PC-3 (cell line): Measurements from ENCODE around the gene KIF15. TPM values are rescaled to one million over a fixed set of nuclear protein-coding genes. Genes with fewer than 3 reads are reported as not detected.
A peak's percentile ranks its signal among the peaks of the same experiment; 100 is the strongest.

Source experiments
- ATAC-seq: fragments of 200-7000 bp; cut with Tn5 transposase; 2 replicates; pipeline ENCODE4 v1.9.1; 2020; ENCODE audit warnings: mild to moderate bottlenecking, moderate library complexity
- BruUV-seq: library from RNA; stranded (reverse); fragments of 400-500 nt; replicated peaks from 2 replicates; lab custom pipeline; 2021; lab: Mats Ljungman, UMichigan
- CTCF ChIA-PET: fragments of 300-600 bp; sonication (Branson Sonifier 250); formaldehyde crosslinking; loops from one replicate; lab custom pipeline; 2022; ENCODE audit warnings: antibody characterized with exemption; lab: Charles Lee
- POLR2A ChIA-PET: fragments of 300-600 bp; sonication (Branson Sonifier 250); formaldehyde crosslinking; loops from one replicate; lab custom pipeline; 2022; ENCODE audit warnings: antibody characterized with exemption; ENCODE audit not compliant: unreplicated experiment; lab: Charles Lee
- DNase-seq: peaks from one replicate; pipeline ENCODE4 v3.0.0-alpha.2; 2015
- H2AFZ ChIP-seq: fragments of 300-600 bp; sonication (generic); 2 replicates; pipeline ENCODE4 v1.6.0; 2016; ENCODE audit warnings: antibody characterized with exemption, low read length
- H3F3A ChIP-seq: fragments of 300-600 bp; sonication (generic); one replicate; pipeline ENCODE4 v1.6.0; 2017; ENCODE audit warnings: antibody characterized with exemption, low read length, control low read depth, mild to moderate bottlenecking; ENCODE audit not compliant: unreplicated experiment
- H3K27ac ChIP-seq: fragments of 300-600 bp; sonication (generic); 2 replicates; pipeline ENCODE4 v1.5.1; 2016; ENCODE audit warnings: mild to moderate bottlenecking, low read length
- H3K27me3 ChIP-seq: fragments of 300-600 bp; sonication (generic); 2 replicates; pipeline ENCODE4 v1.6.1; 2016; ENCODE audit warnings: low read length, mixed read lengths
- H3K36me3 ChIP-seq: fragments of 300-600 bp; sonication (generic); 2 replicates; pipeline ENCODE4 v1.6.1; 2016; ENCODE audit warnings: low read depth, mixed run types, low read length, mixed read lengths
- H3K4me1 ChIP-seq: fragments of 300-600 bp; sonication (generic); 2 replicates; pipeline ENCODE4 v1.5.1; 2016; ENCODE audit warnings: low read length; ENCODE audit not compliant: insufficient read depth
- H3K4me2 ChIP-seq: fragments of 300-600 bp; sonication (generic); 2 replicates; pipeline ENCODE4 v1.6.0; 2016; ENCODE audit warnings: low read length
- H3K4me3 ChIP-seq: fragments of 300-600 bp; sonication (generic); 2 replicates; pipeline ENCODE4 v1.5.1; 2016; ENCODE audit warnings: mild to moderate bottlenecking, low read length, mixed read lengths
- H3K79me2 ChIP-seq: fragments of 300-600 bp; sonication (generic); 2 replicates; pipeline ENCODE4 v1.6.1; 2017; ENCODE audit warnings: low read length, mixed read lengths
- H3K9ac ChIP-seq: fragments of 300-600 bp; sonication (generic); 2 replicates; pipeline ENCODE4 v1.6.0; 2016; ENCODE audit warnings: mild to moderate bottlenecking, low read length
- H3K9me2 ChIP-seq: fragments of 300-600 bp; sonication (generic); replicated peaks from 2 replicates; pipeline ENCODE4 v1.6.1; 2016; ENCODE audit warnings: mixed run types, low read length, mixed read lengths
- H3K9me3 ChIP-seq: fragments of 300-600 bp; sonication (generic); 2 replicates; pipeline ENCODE4 v1.6.1; 2016; ENCODE audit warnings: low read length, mixed read lengths
- H4K20me1 ChIP-seq: fragments of 300-600 bp; sonication (generic); 2 replicates; pipeline ENCODE4 v1.6.1; 2016; ENCODE audit warnings: low read length, mixed read lengths
- EZH2 ChIP-seq: fragments of 300-600 bp; sonication (generic); IDR thresholded peaks from one replicate; pipeline ENCODE4 v1.6.1; 2017; ENCODE audit warnings: antibody characterized with exemption, mild to moderate bottlenecking, low read length; ENCODE audit not compliant: unreplicated experiment
- EZH2phosphoT487 ChIP-seq: fragments of 300-600 bp; sonication (generic); IDR thresholded peaks from 2 replicates; pipeline ENCODE4 v1.6.1; 2018; ENCODE audit warnings: mild to moderate bottlenecking, antibody characterized with exemption, low read length, borderline replicate concordance
- intact Hi-C: fragments of 100-400 bp; cut with micrococcal nuclease; formaldehyde crosslinking; loops from 2 replicates; pipeline ENCODE4 v1.9.0; 2023
- total RNA-seq: library from RNA; depleted of rRNA; stranded (reverse); fragments of >200 nt; gene quantifications from 2 replicates; pipeline ENCODE4 v1.2.3, GENCODE V29; 2014
- TF ChIP-seq, protein P1 (sequence below): fragments of 300-600 bp; sonication (generic); conservative IDR thresholded peaks from 2 replicates; pipeline ENCODE4 v1.5.1; 2017; ENCODE audit warnings: antibody characterized with exemption, low read depth, mild to moderate bottlenecking, low read length

Gene KIF15
- total RNA-seq, 1 experiment from 2014 or later, result 19.1 TPM

DNA sequence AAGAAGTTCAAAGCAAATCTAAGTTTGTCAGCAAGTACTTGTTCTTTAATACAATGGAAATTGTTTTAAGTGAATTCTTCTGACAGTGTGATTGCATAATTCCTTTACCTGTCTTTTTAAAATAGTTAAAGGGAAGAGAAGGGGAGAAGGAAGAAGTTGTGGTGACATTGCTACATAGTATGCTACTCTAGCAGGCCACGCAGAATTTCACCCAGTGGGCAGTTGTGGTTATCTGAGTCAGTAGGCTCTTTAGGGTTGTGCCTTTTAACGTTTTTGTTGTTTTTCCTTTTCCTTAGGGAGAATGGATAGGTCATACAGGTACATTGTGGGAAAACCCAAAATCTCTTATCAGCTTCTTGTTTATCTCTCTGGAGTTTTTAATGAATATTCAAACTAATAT lies 40.4 kb downstream of the KIF15 start:
- Histone ChIP-seq H3K9ac (no peak overlapping the region), H3K4me2 (no peak overlapping the region), H3K27me3 (no peaks in the 10 kb centered on the region), H3K36me3 (peaks cover 50% of the 10 kb centered on the region), H3K9me3 (no peaks in the 10 kb centered on the region), H3F3A (no peaks in the 10 kb centered on the region), H3K9me2 (no peaks in the 10 kb centered on the region), H3K27ac (no peak overlapping the region), H3K4me1 (no peaks in the 10 kb centered on the region), H3K79me2 (no peaks in the 10 kb centered on the region), H2AFZ (no peak overlapping the region), H4K20me1 (no peaks in the 10 kb centered on the region), H3K4me3 (no peak overlapping the region)
- BruUV-seq, result no TSS peak
- CTCF ChIA-PET, result no interaction called here
- intact Hi-C loops, result loop anchor here (5.0 kb wide), 1 partner anchor 695 kb away; no protein-coding TSS in a partner anchor
- TF ChIP-seq, protein P1, sequence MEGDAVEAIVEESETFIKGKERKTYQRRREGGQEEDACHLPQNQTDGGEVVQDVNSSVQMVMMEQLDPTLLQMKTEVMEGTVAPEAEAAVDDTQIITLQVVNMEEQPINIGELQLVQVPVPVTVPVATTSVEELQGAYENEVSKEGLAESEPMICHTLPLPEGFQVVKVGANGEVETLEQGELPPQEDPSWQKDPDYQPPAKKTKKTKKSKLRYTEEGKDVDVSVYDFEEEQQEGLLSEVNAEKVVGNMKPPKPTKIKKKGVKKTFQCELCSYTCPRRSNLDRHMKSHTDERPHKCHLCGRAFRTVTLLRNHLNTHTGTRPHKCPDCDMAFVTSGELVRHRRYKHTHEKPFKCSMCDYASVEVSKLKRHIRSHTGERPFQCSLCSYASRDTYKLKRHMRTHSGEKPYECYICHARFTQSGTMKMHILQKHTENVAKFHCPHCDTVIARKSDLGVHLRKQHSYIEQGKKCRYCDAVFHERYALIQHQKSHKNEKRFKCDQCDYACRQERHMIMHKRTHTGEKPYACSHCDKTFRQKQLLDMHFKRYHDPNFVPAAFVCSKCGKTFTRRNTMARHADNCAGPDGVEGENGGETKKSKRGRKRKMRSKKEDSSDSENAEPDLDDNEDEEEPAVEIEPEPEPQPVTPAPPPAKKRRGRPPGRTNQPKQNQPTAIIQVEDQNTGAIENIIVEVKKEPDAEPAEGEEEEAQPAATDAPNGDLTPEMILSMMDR, result no peak
- TF ChIP-seq EZH2phosphoT487 (no peak), EZH2 (no peak)
- no peak for DNase-seq
- no peak for ATAC-seq
- POLR2A ChIA-PET, result no interaction called here

DNA sequence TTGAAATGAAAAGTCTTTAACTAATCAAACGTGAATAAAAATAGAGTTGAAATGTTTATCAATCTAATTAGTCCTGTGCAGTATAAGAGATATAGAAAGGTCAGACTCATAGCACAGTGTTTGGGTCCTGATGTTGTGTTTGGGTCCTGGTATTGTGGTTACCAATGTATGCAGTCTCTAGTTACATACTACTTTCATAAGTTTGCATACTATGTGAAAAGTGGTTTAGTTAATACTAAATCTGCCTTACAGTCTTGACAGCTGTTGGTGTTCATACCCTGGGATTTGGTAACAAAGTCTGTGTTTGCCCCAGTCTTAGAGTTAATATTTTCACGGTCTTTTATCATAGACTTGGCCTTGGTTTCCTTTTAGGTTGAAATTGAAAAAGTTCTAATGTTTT lies 41.7 kb downstream of the KIF15 start:
- Histone ChIP-seq H3K4me1 (no peaks in the 10 kb centered on the region), H3K79me2 (no peaks in the 10 kb centered on the region), H3K9me2 (no peaks in the 10 kb centered on the region), H3K9ac (no peak overlapping the region), H3K27ac (no peak overlapping the region), H3K4me2 (no peak overlapping the region), H3K27me3 (no peaks in the 10 kb centered on the region), H2AFZ (no peak overlapping the region), H3F3A (no peaks in the 10 kb centered on the region), H4K20me1 (no peaks in the 10 kb centered on the region), H3K36me3 (peaks cover 46% of the 10 kb centered on the region), H3K4me3 (no peak overlapping the region), H3K9me3 (no peaks in the 10 kb centered on the region)
- no TSS peak for BruUV-seq
- DNase-seq (no peak), ATAC-seq (no peak)
- intact Hi-C loops, result loop anchor here (5.0 kb wide), 1 partner anchor 694 kb away; no protein-coding TSS in a partner anchor
- TF ChIP-seq EZH2phosphoT487 (no peak), EZH2 (no peak)
- TF ChIP-seq, protein P1, result no peak
- ChIA-PET POLR2A (no interaction called here), CTCF (no interaction called here)

DNA sequence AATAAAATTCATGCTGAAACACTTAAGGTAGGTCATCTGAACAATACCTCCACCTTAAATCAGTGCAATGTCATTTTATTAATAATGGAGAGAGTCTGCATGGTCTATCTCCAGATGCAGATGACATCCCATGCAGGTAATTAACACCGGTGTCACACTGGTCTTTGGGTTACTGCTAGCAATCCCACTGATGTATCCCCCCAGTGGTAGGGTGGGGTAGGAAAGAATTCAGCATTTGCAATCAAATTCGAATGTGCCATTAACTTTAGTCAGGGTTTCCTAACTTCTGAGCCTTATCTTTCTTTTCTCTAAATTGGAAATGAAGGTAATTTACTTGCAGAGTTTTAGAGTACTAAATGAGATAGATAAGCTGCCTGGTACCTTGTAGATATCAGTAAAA lies 44.4 kb downstream of the KIF15 start:
- Histone ChIP-seq H3K79me2 (no peaks in the 10 kb centered on the region), H3F3A (no peaks in the 10 kb centered on the region), H3K36me3 (peaks cover 43% of the 10 kb centered on the region), H3K9me3 (no peaks in the 10 kb centered on the region), H2AFZ (no peak overlapping the region), H3K9me2 (no peaks in the 10 kb centered on the region), H3K4me1 (no peaks in the 10 kb centered on the region), H3K27ac (no peak overlapping the region), H3K9ac (no peak overlapping the region), H3K27me3 (no peaks in the 10 kb centered on the region), H3K4me3 (no peak overlapping the region), H4K20me1 (no peaks in the 10 kb centered on the region), H3K4me2 (no peak overlapping the region)
- no peak for ATAC-seq
- POLR2A ChIA-PET, result no interaction called here
- no peak for TF ChIP-seq EZH2phosphoT487
- TF ChIP-seq, protein P1, result peak; percentile 26; the same call in 1 of the 2 replicates
- intact Hi-C loops, result no loop called here
- CTCF ChIA-PET, result no interaction called here
- BruUV-seq, result no TSS peak
- DNase-seq, result no peak
